Activated CD8-positive, alpha-beta T cell treated with anti-CD3 and anti-CD28 coated beads for 36 hours (primary cell): ENCODE measurements around the gene PEAR1. TPM values are rescaled to one million over a fixed set of nuclear protein-coding genes. Genes with fewer than 3 reads are reported as not detected.

Source experiments
- ATAC-seq: fragments of 200-7000 bp; cut with Tn5 transposase; one replicate; pipeline ENCODE4 v1.10.0; 2021; ENCODE audit warnings: mild to moderate bottlenecking, moderate library complexity
- CTCF ChIA-PET: fragments of 350-600 bp; sonication (Branson Sonifier 250); formaldehyde crosslinking; loops from one replicate; lab custom pipeline; 2021; ENCODE audit warnings: antibody characterized with exemption; lab: Charles Lee
- POLR2A ChIA-PET: fragments of 350-600 bp; sonication (Branson Sonifier 250); formaldehyde crosslinking; loops from one replicate; lab custom pipeline; 2021; ENCODE audit warnings: antibody characterized with exemption; lab: Charles Lee
- DNase-seq: peaks from one replicate; pipeline ENCODE4 v3.0.0-alpha.2; 2020
- H3K27ac Mint-ChIP-seq: one replicate; pipeline ENCODE4 v1.8.0; 2021; ENCODE audit warnings: mild to moderate bottlenecking, mixed read lengths
- H3K27me3 Mint-ChIP-seq: one replicate; pipeline ENCODE4 v1.8.0; 2021; ENCODE audit warnings: mixed read lengths
- H3K36me3 Mint-ChIP-seq: one replicate; pipeline ENCODE4 v1.8.0; 2021; ENCODE audit warnings: low read depth, mixed read lengths
- H3K4me1 Mint-ChIP-seq: one replicate; pipeline ENCODE4 v1.8.0; 2021; ENCODE audit warnings: low read depth, mixed read lengths
- H3K4me3 Mint-ChIP-seq: one replicate; pipeline ENCODE4 v1.8.0; 2021; ENCODE audit warnings: mild to moderate bottlenecking, moderate library complexity, mixed read lengths
- H3K9me3 Mint-ChIP-seq: one replicate; pipeline ENCODE4 v1.8.0; 2021; ENCODE audit warnings: mixed read lengths
- CTCF ChIP-seq: fragments of 200-600 bp; IDR thresholded peaks from one replicate; pipeline ENCODE4 v1.8.0; 2022; ENCODE audit warnings: antibody characterized with exemption, mild to moderate bottlenecking
- intact Hi-C: fragments of 100-400 bp; cut with micrococcal nuclease; formaldehyde crosslinking; loops from one replicate; pipeline ENCODE4 v1.10.0; 2022
- total RNA-seq, 2 experiments: library from RNA; stranded (reverse); gene quantifications; one replicate each; pipeline ENCODE4 v1.2.3, GENCODE V29; 2021

PEAR1 gene
- total RNA-seq, 2 experiments from 2014 or later = 0.07 TPM; not detected in 1

DNA sequence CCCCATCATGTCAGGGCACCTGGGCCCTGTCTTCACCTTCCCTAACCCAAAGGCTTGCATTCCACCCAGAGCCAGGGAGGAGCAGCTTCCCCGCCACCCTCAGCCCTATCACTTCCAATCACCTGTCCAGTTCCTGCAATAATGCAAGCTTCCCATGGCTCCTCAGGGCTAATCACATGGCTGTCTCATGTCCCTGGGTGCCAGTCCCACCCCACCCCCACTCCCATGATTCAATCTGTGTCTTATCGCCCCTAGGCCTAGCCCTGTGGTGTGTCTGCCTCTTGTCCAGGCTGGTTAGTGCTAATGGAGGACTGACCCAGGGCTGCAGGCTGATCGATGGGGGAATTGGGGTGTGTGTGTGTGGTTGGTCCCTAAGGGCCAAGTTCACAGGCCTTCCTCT, 11.0 kb upstream of the PEAR1 start:
- no peaks in the 10 kb centered on the region for H3K4me1 Mint-ChIP-seq
- POLR2A ChIA-PET = no interaction called here
- peaks cover 21% of the 10 kb centered on the region for H3K27me3 Mint-ChIP-seq
- no peak for TF ChIP-seq CTCF
- no peaks in the 10 kb centered on the region for H3K9me3 Mint-ChIP-seq
- DNase-seq = no peak
- ATAC-seq = no peak
- no peak overlapping the region for H3K27ac Mint-ChIP-seq
- no peak overlapping the region for H3K4me3 Mint-ChIP-seq
- no peaks in the 10 kb centered on the region for H3K36me3 Mint-ChIP-seq
- CTCF ChIA-PET = interaction anchor here (10.4 kb wide), 1 partner anchor 8 kb away, joined by 83 read pairs; the partner anchor contains the start of gene PEAR1
- intact Hi-C loops = no loop called here

DNA sequence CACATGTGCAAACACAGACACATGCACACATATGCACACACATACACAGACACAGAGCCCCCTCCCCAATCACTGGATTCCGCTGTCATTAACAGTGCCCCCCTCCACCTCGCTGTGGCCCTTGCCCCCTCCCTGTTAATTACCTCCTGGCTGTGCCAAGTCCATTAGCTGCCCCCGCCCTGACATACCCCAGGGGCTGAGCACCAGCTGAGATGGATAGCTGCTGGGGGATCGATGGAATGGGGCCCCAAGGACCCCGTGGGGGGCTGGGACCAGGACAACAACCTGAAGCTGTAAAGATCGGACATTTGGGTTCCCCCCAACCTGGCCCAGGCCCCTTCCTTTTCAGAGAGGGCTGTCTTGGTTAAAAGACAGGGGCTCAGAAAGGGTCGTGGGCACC, 9.6 kb upstream of the PEAR1 start:
- Mint-ChIP-seq H3K27me3 (peaks cover 23% of the 10 kb centered on the region), H3K4me1 (no peaks in the 10 kb centered on the region), H3K4me3 (no peak overlapping the region), H3K9me3 (no peaks in the 10 kb centered on the region), H3K27ac (no peak overlapping the region), H3K36me3 (no peaks in the 10 kb centered on the region)
- TF ChIP-seq CTCF = no peak
- ChIA-PET CTCF (interaction anchor here (0.8 to 2.0 kb wide), 4 partner anchors 9 to 158 kb away, joined by 3 to 10 read pairs (median 3); partner anchors contain the start of gene PEAR1), POLR2A (no interaction called here)
- no peak for ATAC-seq
- no peak for DNase-seq
- intact Hi-C loops = no loop called here

DNA sequence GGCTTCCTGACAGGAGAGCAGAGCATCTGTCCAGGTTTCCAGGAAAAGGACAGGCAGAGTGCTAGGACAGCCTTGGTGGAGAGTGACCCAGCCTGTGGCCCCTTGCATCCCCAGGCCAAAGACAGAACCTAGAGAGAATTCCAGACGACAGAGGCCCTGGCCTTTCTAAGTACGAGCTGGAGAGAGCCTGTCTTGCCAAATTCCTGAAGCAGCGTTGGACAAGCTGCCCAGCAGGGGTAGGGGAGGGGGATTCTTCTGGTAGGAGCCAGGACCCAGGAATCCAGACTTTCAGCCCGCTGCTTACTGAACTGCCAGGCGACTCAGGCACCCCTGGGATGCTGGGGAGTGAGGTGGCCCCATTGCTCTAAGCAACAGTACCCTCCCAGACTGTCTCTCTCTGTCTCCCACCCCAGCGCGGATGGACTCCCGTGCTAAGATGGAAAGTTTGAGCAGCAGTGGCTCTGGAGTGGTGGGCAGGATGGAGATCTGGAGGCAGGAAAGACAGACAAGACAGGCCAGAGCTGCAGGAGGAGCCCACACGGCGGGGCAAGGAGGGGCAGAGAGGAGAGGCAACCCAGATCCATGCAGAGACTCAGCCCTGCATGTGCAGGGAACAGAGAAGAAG, 8.8 kb upstream of the PEAR1 start:
- ChIA-PET POLR2A (no interaction called here), CTCF (interaction anchor here (1.1 to 2.0 kb wide), 3 partner anchors 8 to 195 kb away, joined by 4 to 10 read pairs (median 4); partner anchors contain the start of gene PEAR1)
- Mint-ChIP-seq H3K27me3 (peaks cover 25% of the 10 kb centered on the region), H3K36me3 (no peaks in the 10 kb centered on the region), H3K4me1 (no peaks in the 10 kb centered on the region), H3K27ac (no peak overlapping the region), H3K4me3 (no peak overlapping the region), H3K9me3 (no peaks in the 10 kb centered on the region)
- intact Hi-C loops = no loop called here
- no peak for TF ChIP-seq CTCF
- ATAC-seq (no peak), DNase-seq (no peak)

DNA sequence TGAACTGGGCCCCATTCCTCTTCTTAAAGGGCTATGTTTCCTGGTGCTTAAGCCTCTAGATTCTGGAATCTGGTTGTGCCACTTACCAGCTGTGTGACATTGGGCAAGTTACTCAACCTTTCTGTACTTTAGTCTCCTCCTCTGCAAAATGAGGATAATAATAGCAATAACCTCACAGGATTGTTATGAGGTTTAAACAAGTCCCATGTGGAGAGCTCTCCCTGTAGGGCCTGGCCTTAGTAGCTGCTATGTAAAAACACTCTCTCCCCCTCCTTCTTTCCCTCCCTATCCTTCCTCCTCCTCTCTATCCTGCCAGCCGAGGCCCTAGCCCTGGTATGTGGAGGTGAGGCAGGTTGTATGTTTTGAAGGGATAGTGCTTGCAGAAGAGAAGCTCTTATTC, 8.2 kb upstream of the PEAR1 start:
- DNase-seq = no peak
- intact Hi-C loops = no loop called here
- H3K9me3 Mint-ChIP-seq = no peaks in the 10 kb centered on the region
- no peak for ATAC-seq
- no peak overlapping the region for H3K27ac Mint-ChIP-seq
- ChIA-PET CTCF (interaction anchor here (1.1 to 2.4 kb wide), 4 partner anchors 25 to 196 kb away, joined by 4 to 12 read pairs (median 4); partner anchors contain the start of gene NTRK1), POLR2A (no interaction called here)
- peaks cover 3% of the 10 kb centered on the region for H3K4me1 Mint-ChIP-seq
- no peaks in the 10 kb centered on the region for H3K36me3 Mint-ChIP-seq
- TF ChIP-seq CTCF = no peak
- H3K27me3 Mint-ChIP-seq = peaks cover 27% of the 10 kb centered on the region
- H3K4me3 Mint-ChIP-seq = no peak overlapping the region

GRCh38 chr1:156885880-156886355, 7.6 kb upstream of the PEAR1 start:
- Mint-ChIP-seq H3K4me1 (peaks cover 3% of the 10 kb centered on the region), H3K27ac (no peak overlapping the region), H3K36me3 (no peaks in the 10 kb centered on the region), H3K27me3 (peaks cover 31% of the 10 kb centered on the region), H3K9me3 (no peaks in the 10 kb centered on the region), H3K4me3 (no peak overlapping the region)
- CTCF ChIA-PET = interaction anchor here (0.6 to 2.4 kb wide), 6 partner anchors 26 to 259 kb away, joined by 3 to 12 read pairs (median 4); partner anchors contain the start of gene NTRK1
- no peak for TF ChIP-seq CTCF
- DNase-seq (no peak), ATAC-seq (no peak)
- intact Hi-C loops = no loop called here
- POLR2A ChIA-PET = no interaction called here
